Measurements from ENCODE around the gene AVPI1.
"Not testable (repeated sequence)": the region's sequence is repeated elsewhere in the genome, so short reads cannot be mapped to it uniquely, and the experiment has no call there.

Gene AVPI1

GRCh38 chr10:97640868-97641811, 45.9 kb downstream of the AVPI1 start:
- no peak for DNase-seq (ENCODE audit: low read depth in 2 of 2)

GRCh38 chr10:97640174-97640867, 46.7 kb downstream of the AVPI1 start, which contains the start of gene PI4K2A:
Gene PI4K2A (plus strand): TSS chr10:97640671. CDS start chr10:97640743, 72 bp downstream.
- peak; percentile 96 to 98 for DNase-seq (ENCODE audit: low read depth in 2 of 2)

GRCh38 chr10:97639090-97639489, 48.0 kb downstream of the AVPI1 start:
- not testable (repeated sequence) for DNase-seq (ENCODE audit: low read depth in 2 of 2)

- no peak for DNase-seq (ENCODE audit: low read depth in 2 of 2)
Observed at GRCh38 chr10:97635577-97635976, 51.5 kb downstream of the AVPI1 start.

- no peak for DNase-seq (ENCODE audit: low read depth in 2 of 2)
Observed at GRCh38 chr10:97633921-97634320, 53.1 kb downstream of the AVPI1 start.

- peak; percentile 80 to 81 for DNase-seq (ENCODE audit: low read depth in 2 of 2)
Observed at GRCh38 chr10:97632949-97633884, 53.8 kb downstream of the AVPI1 start, which contains the start of gene MORN4. Gene MORN4 (minus strand): TSS chr10:97633500. CDS start chr10:97619653, 13,847 bp downstream.

- no peak for DNase-seq (ENCODE audit: low read depth in 2 of 2)
Observed at GRCh38 chr10:97631098-97631497, 55.9 kb downstream of the AVPI1 start.

- DNase-seq (ENCODE audit: low read depth in 2 of 2), result no peak
Observed at GRCh38 chr10:97629289-97629688, 57.8 kb downstream of the AVPI1 start.

GRCh38 chr10:97628228-97628627, 58.8 kb downstream of the AVPI1 start:
- no peak for DNase-seq (ENCODE audit: low read depth in 2 of 2)

- no peak for DNase-seq (ENCODE audit: low read depth in 2 of 2)
Observed at GRCh38 chr10:97627731-97628130, 59.3 kb downstream of the AVPI1 start.

Measured in stimulated activated CD4-positive, alpha-beta T cell treated with anti-CD3 and anti-CD28 coated beads, Interleukin-1b, Interleukin-23, amount 100 ng/mL, for 4 hours (primary cell).